ENCODE results near the gene PTPRM. TPM values are rescaled to one million over a fixed set of nuclear protein-coding genes. Genes with fewer than 3 reads are reported as not detected.

PTPRM gene
- polyA plus RNA-seq, 3 donors = 89.6 to 94.8 (median 92.6) TPM

DNA sequence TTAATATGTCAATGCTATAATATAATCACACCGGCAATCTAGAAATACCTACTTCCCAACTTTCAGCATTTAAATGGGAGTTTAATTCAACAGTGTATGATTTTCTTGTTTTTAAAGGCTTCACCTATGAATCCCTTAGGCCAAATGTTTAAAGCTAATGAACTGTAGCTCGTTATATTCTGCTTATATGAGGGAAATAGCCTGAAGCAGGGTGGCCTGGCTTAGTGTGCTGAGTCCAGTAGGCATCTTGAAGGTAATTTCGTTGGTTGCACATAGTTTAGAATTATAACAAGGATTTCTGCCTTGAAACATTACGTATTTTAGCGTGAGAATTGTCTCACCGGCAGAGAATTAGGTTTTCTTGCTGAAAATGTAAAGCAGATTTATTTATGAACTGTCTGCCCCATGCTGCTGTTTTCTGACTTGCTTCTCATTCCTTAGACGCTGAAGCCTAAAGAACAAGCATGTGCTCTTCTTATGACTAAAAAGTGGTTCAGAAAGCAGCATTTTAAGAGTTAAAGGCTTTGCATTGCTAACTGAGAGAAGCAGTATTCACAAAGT lies 608.5 kb downstream of the PTPRM start:
- DNase-seq (ENCODE audit: extremely low read depth in 1 of 11, low read depth in 9 of 11, low spot score in 4 of 11) = no peak

DNA sequence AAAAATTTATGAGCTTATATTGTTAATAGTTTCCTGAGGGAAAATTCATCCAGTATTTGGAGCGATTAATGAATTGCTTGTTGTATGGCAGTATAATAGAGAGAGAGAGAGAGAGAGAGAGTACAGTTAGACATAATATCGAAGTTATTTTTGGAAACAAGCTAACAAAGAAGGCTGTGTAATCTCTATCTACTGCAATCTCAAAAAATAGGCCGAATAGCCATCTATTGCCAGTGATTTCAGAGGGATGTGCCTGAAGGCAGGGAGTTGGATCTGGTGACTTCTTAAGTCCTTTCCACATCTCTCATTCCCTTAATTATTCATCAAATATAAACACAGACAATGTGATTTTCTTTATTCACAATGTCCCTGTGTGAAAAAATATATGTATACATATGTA lies 609.0 kb downstream of the PTPRM start:
- DNase-seq (ENCODE audit: extremely low read depth in 1 of 11, low read depth in 9 of 11, low spot score in 4 of 11) = no peak

DNA sequence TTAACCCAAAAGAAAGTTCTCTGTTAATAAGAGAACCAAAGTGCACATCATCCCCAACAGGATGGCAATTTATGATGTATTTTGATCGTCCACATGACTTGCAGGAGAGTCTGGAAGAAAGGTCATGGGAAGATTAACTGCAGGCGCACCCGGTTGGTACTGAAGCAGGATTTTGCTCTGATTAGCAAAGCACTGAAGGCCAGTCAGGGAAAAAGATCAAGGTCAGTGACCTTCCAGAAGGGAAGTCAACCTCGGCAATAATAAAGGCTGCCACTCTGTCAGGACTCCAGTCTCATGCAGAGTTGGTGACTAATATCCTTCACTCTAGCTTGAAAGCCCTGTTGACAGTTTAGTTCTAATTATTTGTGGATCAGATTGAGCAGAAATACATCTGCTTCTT lies 609.4 kb downstream of the PTPRM start:
- no peak for DNase-seq (ENCODE audit: extremely low read depth in 1 of 11, low read depth in 9 of 11, low spot score in 4 of 11)

DNA sequence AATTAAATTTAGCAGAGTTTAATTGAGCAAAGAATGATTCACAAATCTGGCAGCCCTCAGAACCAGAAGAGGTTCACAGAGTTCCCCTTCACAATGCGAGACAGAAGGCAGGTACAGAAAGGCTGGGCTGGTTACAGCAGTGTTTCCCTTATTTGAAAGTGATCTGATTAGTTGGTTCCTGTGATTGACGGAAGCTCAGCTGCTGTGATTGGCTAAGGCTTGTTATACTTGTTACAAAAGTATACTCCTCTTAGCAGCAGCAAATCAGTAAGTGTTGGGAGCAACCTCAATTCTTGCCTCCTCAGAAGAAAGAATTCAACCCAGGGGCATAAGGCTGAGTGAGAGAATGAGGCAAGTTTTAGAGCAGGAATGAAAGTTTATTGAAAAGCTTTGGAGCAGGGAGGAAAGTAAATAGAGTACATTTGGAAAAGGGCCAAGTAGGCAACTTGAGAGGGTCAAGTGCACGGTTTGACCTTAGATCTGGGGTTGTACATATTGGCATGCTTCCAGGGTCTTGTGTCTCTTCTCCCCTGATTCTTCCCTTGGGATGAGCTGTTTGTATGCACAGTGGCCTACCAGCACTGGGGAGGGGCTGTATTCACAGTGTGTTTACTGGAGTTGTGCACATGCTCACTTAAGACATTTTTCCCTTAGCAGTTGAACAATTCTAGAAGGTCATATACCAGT lies 610.4 kb downstream of the PTPRM start:
- DNase-seq (ENCODE audit: extremely low read depth in 1 of 11, low read depth in 9 of 11, low spot score in 4 of 11) = peak in 1 of 11 donors; percentile 27

DNA sequence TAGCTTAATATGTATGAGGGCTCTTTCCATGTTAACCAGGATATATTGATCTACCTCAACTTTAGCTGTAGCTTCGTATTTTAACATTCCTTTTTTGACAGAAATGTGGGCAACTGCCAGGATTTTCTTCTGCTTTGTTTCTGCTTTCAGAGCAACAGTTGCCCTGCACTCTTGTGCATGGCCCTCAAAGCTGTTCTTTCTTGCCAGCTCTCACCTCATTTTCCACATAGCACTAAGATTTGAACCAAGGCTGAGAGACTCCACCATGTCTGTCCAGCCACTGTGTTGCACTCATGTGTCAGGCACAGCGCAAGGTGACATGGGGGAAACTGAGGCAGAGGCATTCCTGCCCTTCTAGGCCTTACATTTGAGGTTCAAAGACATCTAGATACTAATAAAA lies 619.3 kb downstream of the PTPRM start:
- DNase-seq (ENCODE audit: extremely low read depth in 1 of 11, low read depth in 9 of 11, low spot score in 4 of 11) = no peak

DNA sequence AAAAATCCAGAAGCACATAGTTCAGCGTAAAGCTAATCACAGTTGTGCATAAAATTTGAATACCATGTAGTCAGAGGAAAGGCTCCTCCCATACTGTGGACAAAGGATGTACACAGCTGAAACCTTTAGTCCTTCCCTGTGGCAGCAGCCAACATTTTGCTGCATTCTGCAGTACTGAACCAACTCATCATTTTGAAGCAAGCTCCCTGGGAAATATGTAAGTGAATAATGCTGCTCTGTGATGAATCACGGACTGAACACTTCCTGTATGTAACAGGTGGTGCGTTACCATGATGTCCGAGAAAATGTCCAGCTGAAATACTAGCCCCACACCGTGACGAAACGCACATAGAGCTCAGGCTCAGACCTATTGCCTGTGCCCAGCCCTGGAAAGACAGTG lies 621.1 kb downstream of the PTPRM start:
- DNase-seq (ENCODE audit: extremely low read depth in 1 of 11, low read depth in 9 of 11, low spot score in 4 of 11) = no peak

DNA sequence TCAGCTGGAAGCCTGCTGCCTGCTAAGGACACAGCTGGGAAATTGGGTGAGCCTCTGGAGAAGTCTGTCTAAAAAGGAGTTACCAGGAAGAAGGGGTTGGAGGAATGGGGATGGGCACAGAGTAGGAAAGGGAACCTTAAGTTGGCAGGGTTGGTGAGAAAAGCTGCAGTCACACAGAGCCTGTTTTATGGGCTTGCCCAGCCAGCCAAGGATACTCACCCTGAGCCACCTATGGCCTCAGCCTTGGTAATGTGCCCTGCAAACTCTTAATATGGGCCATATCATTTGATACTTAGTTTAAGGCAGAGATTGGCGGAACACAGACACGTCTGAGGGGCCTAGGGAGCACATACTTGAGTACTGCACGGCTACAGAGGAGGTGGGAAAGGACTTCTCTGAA lies 623.9 kb downstream of the PTPRM start:
- DNase-seq (ENCODE audit: extremely low read depth in 1 of 11, low read depth in 9 of 11, low spot score in 4 of 11) = no peak

DNA sequence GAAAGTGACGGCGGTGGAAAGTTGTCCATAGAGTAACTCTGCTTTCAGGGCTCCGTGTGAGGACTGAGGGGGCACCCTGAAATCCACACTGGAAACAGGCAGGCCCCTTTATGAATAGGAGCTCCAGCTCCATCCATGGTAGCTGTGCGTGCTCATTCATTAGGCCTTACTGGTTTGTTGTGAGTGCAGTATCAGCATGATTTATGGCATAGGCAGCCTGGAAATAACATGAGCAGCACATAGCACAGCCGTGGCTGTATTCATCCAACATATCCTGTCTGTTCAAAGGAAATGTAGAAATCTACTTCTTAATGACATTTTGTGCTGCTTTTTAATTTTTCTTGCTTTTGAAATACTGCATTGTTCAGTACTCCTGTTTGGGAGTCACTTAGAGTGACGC lies 627.3 kb downstream of the PTPRM start:
- peak in 1 of 11 donors; percentile 28 for DNase-seq (ENCODE audit: extremely low read depth in 1 of 11, low read depth in 9 of 11, low spot score in 4 of 11)

DNA sequence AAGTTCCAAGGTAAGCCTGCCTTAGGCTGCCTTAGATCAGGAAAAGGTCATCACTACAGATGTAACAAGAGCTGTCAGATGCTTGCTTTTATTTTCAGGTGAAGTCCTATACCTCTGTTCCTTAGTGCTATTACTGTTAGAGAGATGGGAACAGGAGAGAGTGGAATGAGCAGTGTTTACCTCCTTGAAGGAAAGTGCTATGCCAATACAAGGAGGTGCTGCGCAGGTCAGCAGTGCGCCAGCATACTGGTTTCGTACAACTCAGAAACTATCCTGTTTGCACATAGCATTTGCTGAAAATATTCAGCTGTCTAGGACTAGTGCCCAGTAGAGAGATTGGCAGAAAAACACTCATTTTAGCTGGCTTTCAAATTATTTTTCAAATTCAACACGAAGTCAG lies 629.1 kb downstream of the PTPRM start:
- no peak for DNase-seq (ENCODE audit: extremely low read depth in 1 of 11, low read depth in 9 of 11, low spot score in 4 of 11)

DNA sequence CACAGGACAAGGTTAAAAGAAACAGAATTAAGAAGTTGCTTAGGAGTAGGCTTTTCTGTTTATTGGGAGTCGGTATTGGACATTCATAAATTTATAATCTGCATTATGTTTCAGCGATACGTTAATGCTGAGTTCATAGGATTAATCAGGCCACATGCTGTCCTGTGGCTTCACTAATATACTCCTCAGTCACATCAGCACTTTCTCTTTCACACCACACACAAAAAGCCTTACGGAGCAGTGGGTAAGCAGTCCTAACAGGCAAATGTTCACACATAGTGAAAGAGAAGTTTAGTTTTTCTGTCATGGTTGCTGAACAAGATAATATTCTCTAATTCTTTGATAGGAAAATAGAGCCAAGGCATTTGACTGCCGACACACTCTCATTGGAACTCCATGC lies 630.4 kb downstream of the PTPRM start:
- DNase-seq (ENCODE audit: extremely low read depth in 1 of 11, low read depth in 9 of 11, low spot score in 4 of 11) = no peak

DNA sequence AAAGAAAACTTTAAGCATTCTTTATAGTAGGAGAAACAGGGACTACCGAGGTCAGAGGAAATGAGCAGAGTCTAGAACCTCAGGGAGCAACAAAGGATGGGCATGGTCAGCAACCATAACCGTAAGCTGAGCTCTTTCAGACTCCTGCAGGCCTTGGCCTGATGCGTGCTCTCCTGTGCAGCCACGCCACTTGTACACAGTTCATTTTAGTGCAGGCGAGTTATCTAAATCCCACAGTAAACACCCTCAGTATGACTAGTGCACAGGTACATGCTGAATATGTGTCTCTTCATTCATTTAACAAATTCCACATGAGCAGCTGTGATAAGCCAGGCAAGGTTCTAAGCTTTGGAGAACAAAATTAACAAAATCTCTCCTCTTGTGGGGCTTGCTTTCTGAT lies 640.9 kb downstream of the PTPRM start:
- no peak for DNase-seq (ENCODE audit: extremely low read depth in 1 of 11, low read depth in 9 of 11, low spot score in 4 of 11)

DNA sequence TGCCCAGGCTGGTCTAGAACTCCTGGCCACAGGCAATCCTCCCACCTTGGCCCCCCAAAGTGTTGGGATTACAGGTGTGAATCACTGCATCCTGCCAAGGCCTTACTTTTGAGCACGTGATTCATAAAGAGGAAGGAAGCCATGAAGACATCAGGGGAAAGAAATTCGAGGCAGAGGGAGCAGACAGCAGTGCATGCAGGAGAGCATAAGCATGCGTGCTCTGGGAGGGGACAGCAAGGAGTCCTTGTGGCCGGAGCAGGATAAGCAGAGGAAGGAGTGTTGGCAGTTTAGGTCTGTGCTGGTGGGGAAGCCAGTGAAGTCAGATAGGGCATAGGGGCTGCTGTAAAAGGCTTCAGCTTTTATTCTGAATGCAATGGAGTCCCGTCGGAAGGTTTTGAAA lies 641.6 kb downstream of the PTPRM start:
- no peak for DNase-seq (ENCODE audit: extremely low read depth in 1 of 11, low read depth in 9 of 11, low spot score in 4 of 11)

DNA sequence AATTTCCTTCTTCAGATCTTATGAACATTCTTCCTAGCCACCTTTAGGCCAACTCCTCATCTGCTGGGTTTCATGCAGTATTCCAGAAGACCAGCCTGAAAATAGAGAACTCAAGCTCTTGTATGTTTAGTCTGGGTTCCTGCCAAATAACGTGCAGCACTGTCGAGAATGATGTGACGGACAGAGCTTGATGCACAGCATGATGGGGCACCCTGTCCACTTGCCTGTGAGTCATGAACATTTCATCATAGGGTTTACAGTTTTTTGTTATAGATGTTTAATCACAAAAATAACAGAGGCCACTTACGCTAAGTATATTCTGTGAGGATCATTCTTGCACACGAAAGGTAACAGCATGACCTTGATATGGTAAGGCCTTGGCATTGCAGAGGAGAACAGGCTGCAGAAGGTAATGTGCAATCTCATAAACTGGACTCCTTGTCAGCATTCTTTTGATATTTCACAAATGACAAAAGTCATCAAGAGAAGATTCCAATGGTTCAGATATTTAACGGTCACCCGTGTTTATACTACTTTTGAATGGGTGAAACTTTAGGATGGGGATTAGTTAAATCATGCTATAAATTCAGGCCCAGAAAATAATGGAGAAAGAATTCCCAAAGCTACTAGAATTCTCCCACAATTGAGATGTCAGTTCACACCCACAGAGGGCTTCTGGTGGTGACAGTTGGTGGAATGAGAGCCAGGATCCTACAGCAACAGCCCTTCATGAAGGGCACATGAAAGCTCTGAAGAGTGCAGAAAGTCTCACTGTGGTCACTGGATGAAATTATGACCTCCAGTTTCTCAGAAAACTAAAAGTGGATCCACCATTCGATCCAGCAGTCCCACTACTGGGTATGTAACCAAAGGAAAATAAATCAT lies 646.0 kb downstream of the PTPRM start:
- no peak for DNase-seq (ENCODE audit: extremely low read depth in 1 of 11, low read depth in 9 of 11, low spot score in 4 of 11)

DNA sequence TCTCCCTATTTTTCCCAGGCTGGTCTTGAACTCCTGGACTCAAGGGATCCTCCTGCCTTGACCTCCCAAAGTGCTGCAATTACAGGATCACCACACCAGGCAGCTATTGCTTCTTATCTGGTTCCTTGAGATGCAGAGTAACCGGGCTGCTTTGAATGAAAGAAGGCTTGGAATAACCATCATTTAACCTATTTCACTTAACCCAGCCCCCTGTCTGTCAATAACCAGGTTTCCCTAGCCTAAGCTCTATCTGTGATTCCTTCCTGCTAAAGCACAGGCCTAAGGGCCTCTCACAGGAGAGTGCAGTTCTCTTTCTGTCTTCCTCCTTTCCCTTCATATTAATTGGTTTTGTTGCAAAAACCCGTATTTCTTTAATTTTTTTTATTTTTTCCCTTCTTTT lies 648.6 kb downstream of the PTPRM start:
- DNase-seq (ENCODE audit: extremely low read depth in 1 of 11, low read depth in 9 of 11, low spot score in 4 of 11) = no peak

DNA sequence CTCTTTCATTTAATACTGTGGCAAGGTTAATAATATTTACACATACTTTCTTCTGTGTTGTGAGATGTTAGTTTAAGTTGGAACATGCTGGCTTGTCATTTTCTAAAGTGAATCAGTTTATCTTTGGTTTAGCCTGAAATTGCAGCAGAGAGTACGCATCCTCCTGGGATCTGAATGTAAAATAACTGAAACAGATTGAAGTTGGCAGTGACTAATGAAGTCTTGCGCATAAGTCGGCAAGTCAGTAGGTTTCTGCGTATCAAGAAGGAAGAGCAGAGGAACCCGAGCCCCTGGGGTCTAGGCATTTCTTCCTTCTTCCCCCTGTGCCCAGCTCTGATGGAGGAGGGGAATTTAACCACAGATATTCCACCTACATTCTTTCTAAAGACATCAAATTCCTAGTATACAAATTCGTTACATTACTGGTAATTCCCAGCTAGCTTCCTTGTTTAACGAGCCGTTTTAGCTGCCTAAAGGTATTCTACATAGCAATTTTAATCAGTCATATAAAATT lies 650.0 kb downstream of the PTPRM start:
- no peak for DNase-seq (ENCODE audit: extremely low read depth in 1 of 11, low read depth in 9 of 11, low spot score in 4 of 11)

DNA sequence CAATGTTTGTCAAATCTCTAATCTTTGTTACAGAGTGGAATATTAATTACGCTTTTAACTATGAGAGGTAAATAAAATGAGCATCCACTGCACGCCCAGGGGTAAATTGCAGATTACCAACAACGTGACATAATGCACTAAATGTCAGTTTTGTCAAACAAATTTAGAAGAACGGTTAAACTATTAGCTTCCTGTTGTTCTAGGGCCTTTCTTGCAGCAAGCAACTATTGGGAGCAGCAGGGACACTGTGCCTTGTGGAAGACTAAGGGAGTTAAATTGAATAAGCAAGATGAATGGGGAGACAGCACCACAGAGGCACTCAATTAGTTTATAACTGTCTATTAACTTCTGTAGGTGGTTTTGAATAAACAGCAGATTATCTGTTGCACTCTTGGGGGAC lies 651.1 kb downstream of the PTPRM start:
- DNase-seq (ENCODE audit: extremely low read depth in 1 of 11, low read depth in 9 of 11, low spot score in 4 of 11) = no peak

DNA sequence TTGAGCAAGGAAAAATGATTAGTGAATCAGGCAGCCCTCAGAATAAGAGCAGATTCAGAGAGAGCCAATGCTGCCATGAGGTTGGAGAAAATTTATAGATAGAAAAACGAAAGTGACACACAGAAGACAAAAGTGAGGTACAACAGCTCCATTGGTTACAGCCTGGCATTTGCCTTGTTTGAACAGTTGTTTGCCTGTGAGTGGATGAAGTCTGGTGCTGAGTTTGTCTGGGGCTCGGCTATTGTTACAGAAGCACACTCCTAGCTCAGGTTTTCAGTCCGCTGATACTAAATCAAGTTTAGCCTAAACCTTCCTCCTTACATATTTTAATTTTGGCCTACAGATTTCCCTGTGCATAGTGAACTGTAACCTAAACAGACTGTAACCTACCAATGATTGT lies 654.3 kb downstream of the PTPRM start:
- DNase-seq (ENCODE audit: extremely low read depth in 1 of 11, low read depth in 9 of 11, low spot score in 4 of 11) = no peak

DNA sequence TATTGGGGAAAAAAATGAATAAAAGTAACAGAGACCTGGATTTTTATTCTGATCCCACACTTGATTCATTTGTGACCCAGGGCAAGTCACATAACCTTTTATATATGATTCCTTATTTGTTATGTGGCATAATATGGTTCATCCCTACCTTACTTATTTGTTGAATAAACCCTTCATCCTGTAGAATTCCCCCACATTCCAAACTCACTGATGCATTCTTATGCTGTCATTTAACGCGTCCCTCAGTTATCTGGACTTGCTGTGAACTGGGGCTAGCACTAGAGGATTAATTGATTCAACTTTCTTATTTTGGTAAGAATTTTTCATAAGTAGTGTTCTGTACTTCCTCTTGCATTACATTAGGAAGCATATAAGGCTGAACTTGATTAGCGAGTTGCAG lies 657.5 kb downstream of the PTPRM start:
- no peak for DNase-seq (ENCODE audit: extremely low read depth in 1 of 11, low read depth in 9 of 11, low spot score in 4 of 11)

DNA sequence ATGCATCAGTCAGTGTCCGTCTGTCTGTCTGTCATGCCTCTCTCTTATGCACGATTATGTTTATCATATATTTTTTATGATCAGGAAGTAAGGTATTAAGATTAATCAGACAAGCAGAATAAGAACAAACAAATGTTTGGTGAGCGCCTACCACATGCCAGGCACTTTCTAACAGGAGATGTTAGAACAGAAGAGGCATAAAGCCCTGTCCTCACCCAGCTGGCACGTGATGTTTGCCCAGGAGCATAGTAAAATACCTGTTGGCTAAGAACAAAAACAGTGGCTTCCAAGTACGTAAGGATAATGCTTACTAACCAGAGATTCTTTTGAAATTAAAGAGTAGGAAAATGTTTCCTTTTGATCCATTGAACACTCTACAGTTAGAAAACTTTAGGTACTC lies 661.9 kb downstream of the PTPRM start:
- no peak for DNase-seq (ENCODE audit: extremely low read depth in 1 of 11, low read depth in 9 of 11, low spot score in 4 of 11)

DNA sequence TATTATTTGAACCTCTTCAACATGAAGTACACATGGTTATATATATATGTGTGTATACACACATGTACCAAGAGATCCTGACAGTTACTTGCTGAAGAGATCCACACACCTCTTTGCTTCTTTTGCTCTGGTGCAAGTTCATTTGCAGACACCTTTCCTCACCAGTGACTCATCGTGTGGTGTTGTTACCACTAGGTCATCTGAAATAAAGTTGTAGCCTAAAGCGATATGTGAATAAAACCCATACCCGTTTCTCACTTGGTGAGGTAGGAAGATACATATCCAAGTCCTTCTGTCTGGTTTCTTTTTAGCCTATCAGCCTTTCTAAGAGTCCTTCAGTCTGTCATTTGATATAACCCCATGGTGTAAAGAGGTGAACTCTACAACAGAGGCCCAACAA lies 662.7 kb downstream of the PTPRM start:
- no peak for DNase-seq (ENCODE audit: extremely low read depth in 1 of 11, low read depth in 9 of 11, low spot score in 4 of 11)

Data from renal cortex interstitium (tissue), 11 donors.